GM10847 (cell line): ENCODE data around the gene TMEM59L.

Source experiments
- POLR2A ChIP-seq: IDR thresholded peaks from 2 replicates; pipeline ENCODE4 v1.6.1; 2011; ENCODE audit not compliant: insufficient read length; ENCODE audit errors: extremely low read depth

Gene TMEM59L

DNA sequence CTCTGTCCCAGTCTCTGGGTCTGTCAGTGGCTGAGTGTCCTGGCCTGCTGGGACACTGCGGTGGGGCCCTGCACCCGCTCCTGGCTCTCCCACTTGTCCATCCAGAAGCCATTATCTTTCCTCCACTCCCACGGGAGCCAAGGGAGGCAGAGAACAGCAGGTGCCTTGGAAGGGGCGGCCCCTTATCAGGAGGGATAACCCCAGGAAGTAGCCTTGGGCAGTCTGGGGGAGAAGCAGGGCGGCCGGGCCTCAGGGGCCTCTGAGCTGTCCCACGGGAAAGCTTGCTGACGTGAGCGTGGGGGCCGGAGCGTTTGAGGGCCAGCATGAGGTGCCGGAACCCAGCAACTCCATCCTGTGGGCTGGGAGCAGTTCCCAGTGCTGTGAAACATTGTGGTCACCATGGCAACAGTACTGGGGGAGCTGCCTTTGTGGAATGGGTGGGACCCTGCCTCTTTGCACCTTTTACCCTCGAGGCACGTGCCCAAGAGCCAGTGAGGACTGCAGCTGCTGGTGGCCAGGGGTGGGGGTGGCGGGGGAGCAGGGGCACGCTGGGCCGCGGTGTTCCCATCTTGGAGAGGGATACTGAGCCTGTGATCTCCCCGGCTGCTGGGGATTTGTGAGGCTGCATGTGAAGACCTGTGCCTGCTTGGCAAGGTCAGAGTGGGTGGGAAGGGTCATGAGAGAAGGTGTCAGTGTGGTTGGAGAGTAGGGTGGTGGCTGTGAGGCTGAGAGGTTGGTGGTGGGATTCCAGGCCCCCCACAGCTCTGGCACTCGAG, 45.1 kb downstream of the TMEM59L start:
- no peak for TF ChIP-seq POLR2A

DNA sequence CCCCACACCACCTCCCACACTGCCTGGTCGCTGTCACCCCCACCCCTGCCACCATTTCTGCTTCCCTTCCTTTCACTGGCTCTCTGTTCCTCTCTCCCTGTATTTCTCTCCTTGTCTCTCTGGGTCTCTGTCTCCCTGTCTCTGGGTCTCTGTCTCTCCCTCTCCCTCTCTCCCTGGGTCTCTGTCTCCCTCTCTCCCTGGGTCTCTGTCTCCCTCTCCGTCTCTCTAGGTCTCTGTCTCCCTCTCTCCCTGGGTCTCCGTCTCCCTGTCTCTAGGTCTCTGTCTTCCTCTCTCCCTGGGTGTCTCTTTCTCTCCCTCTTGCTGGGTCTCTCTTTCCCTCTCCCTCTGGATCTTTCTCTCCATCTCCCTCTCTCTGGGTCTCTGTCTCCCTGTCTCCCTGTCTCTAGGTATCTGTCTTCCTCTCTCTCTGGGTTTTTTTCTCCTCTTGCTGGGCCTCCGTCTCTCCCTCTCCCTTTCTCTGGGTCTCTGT, 45.7 kb downstream of the TMEM59L start:
- TF ChIP-seq POLR2A, result no peak

DNA sequence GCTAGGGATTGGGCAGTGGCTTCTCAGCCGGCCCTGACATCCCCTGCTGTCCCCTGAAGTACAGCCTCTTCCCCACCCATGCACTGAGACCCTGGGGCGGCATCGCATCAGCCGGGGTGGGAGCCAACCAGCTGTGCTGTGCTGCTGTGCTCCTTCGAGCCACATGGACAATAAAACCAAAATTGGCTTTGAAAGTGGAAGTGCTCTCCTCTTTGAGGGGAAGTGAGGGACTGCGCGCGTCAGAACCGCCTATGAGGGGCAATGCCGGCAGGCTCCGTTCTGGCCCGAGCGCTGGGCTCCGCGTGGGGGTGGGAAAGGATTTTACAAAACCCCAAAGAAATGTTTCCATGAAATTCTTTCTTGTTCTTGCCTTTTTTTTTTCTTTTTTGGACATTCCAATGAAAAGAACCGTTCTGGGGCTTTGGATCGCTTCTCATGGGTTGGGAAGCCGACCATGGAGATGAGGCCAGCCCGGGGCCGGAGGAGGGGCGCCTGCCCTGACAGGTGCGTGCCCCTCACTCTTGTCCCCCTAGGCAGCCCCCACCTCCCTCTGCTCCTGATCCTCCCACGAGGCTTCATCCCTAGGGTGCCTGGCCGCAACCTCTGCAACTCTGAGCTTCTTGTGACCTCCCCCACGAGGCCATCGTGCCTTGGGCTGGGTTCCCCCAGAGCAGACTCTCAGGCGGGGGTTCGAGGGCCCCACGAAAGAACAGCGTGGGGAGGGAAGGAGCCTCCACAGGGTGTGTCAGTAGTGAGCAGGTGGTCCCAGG, 46.8 kb downstream of the TMEM59L start:
- TF ChIP-seq POLR2A, result no peak

DNA sequence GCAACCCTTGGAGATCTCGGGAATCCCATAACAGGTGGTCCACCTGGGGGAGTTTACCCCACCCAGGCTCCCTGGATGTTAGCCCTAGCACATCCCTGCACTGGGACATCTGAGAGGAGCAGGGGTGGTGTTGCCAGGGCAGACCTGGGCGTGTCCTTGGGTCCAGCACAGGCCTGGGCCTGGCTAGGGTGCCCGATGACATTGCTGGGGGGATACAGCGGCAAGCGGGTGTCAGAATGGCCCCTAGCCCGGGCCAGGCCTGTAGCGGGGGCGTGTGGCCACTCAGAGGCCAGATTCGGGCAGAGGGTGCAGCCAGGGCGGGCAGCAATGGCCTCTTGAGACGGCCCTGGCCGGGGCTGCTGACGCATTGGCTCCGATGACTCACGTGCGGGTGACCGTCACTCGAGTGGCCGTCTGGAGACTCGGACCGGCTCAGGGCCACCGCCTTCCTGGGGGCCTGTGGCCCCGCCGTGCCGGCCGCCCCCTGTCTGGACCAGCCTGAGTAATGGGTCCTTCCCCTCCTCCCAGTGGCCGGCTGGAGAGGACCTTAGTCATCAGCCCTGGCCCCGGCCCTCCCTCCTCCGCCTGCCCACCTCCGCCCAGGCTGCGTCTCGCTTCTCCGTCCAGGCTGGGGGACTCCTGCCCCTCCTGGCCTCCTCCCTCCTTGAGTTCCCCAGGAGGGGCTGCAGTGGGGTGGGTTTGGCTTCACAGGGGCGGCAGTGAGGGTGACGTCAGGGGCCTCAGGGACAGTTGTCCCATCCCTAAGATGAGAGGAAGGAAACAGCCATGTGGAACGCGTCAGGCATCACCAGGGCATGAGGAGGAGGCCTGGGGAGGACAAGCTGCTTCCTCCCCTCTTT, 47.6 kb downstream of the TMEM59L start:
- no peak for TF ChIP-seq POLR2A

DNA sequence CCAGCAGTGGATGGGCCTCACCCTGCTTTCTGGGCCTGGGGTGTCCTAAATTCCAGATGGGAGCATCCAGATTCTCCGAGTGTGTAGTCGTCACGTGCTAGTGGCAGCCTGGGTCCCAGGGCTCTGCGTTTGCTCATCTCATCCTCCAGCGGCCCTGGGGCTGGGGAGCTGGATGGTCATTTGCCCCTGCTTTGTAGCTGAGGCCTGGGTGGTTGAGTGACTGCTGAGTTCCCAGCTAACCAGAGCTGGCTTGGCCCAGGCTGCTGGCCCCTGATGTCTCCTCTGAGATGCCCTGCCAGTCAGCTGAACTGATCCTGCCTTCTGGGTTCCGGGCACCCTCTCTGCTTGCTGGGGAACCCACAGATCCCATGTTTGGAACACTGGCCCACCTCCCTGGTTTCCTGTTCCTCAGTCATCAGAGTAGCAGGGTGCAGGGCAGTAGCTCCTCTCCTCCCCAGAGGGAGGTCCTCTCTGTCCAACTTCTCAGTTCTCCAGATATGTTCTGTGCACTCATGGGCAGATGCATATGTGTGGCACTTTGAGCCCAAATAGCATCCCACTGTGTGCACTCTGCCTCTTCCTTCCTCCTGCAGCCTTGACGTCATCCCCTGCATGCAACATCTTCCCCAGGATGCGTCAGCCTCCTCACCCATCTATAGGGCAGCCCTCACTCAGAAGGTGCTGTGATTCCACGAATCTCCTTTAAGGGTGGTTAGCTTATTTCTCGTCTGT, 48.4 kb downstream of the TMEM59L start:
- TF ChIP-seq POLR2A, result no peak

DNA sequence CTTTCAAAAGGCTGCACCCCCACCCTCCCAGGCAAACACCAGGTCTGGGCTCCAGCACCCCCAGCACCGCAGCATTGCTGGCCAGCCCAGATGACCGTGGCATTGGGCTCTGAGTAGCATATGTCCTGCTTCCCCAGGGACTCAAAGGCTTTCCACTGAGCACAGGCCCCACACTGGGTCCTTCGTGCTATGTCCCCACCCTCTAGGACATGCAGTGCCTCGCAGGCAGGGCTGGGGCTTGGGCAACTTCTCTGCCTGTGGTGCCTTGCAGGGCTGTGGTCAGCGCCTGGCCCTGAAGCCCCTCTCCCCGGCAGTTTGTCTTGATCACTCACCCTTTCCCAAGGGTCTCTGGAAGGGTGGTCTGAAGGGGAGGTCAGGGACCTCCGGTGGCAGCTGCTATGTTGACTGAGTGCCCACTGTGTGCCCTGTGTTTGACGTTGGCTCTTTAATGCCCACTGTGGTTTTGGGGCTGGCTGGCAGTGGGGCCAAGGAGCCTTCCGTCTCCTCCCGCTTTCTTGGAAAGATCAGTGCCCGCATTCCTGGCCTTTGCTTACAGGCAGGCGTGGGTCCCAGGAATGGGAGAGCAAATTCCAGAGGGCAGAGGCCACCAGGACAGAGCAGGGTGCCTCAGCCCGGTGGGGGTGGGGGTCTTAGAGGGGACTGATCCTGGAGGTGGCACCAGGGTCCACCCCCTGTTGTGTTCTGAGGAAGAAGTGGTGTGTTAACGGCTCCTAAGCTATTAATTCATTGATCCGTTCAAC, 50.5 kb downstream of the TMEM59L start:
- TF ChIP-seq POLR2A, result no peak

DNA sequence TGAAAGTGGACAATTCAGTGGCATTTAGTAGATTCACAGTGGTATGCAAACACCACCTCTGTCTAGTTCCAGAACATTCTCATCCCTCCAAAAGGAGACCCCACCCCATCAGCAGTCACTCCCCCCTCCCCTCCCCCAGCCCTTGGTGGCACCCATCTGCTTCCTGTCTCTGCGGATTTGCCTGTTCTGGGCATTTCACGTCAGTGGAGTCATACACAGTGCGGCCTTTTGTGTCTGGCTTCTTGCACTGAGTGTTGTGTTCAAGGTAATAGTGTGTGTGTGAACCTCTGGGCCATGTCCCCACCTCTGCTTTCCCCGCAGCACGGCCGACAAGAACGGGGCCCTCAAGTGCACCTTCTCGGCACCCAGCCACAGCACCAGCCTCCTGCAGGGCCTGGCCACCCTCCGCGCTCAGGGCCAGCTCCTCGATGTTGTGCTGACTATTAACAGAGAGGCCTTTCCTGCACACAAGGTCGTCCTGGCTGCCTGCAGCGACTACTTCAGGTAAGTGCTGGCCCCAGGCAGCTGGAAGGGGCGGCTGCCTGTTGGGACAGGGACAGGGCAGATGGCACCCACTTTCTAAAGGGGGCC, 51.4 kb downstream of the TMEM59L start:
- TF ChIP-seq POLR2A, result no peak

DNA sequence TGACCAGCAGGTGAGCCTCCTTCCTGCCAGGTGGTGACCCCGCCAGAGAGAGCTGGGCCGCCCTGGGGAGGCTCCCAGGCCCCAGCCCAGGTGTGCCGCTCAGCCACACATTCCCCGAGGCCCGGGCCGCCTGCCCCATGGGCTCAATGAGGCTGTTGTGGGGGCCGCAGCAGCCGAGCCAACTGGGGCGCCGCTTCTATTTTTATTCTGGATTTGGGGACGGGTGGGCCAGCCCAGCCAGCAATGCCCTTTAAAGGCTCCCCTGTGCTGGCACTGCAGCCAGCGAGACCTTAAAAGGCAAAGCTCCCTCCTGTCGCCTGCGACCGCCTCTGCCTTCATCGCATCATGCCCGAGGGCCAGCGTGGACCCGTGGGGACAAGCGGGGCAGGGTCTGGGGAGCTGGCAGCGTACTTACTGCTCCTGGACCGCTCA, 53.1 kb downstream of the TMEM59L start:
- TF ChIP-seq POLR2A, result no peak

DNA sequence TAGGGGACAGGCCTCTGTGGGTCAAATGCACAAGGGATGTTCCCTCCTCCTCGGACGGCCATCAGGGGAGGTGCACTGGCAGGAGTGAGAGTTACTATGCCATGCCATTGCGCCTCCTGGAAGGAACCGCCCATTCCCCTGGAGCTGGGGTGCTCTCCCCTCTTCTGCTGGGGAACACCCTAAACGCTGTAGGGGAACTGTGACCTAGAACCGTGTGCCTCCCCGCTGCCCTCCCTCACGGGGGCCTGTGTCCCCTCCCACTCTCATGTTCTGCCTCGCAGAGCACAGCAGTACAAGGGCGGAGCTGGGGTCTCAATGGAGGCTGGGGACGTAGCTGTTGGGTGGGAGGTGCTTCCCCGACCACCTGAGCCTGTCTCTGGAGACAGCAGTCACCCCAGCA, 53.6 kb downstream of the TMEM59L start:
- TF ChIP-seq POLR2A, result no peak

DNA sequence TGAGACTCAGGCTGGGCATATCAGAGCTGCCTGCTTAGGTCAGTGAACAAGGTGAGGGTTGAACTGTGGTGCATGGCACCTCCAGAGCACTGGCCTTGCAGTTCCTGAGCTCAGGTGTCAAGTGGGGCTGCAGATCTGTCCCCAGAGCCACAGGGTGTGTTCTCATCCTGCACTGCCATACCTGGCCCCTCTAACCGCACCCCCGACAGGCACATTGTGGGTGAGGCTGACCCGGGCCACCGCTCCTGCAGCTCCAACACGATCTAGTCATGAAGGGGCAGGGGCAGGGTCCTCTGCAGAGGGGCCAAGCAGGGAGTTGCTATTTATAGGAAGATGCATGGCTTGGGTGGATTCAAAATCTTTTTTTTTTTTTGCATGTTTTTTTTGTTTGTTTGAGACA, 54.1 kb downstream of the TMEM59L start:
- TF ChIP-seq POLR2A, result no peak

DNA sequence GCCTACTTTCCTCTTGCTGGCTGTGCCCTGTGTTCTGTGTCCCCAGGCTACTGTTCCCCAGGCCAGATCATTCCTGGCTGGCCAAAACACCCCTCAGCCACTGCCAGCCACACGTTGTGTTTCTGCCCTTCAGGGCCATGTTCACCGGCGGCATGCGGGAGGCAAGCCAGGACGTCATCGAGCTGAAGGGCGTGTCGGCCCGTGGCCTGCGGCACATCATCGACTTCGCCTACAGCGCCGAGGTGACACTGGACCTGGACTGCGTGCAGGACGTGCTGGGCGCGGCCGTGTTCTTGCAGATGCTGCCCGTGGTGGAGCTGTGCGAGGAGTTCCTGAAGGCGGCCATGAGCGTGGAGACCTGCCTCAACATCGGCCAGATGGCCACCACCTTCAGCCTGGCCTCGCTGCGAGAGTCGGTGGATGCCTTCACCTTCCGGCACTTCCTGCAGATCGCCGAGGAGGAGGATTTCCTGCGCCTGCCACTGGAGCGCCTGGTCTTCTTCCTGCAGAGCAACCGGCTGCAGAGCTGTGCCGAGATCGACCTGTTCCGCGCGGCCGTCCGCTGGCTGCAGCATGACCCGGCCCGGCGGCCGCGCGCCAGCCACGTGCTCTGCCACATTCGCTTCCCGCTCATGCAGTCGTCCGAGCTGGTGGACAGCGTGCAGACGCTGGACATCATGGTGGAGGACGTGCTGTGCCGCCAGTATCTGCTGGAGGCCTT, 55.0 kb downstream of the TMEM59L start:
- no peak for TF ChIP-seq POLR2A

DNA sequence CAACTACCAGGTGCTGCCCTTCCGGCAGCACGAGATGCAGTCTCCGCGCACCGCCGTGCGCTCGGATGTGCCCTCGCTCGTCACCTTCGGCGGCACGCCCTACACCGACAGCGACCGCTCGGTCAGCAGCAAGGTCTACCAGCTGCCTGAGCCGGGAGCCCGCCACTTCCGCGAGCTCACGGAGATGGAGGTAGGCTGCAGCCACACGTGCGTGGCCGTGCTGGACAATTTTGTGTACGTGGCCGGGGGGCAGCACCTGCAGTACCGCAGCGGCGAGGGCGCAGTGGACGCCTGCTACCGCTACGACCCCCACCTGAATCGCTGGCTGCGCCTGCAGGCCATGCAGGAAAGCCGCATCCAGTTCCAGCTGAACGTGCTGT, 55.6 kb downstream of the TMEM59L start:
- TF ChIP-seq POLR2A, result no peak
